ENCODE data around the gene FSHR. TPM values are rescaled to one million over a fixed set of nuclear protein-coding genes. Genes with fewer than 3 reads are reported as not detected.

The FSHR gene
- total RNA-seq, 4 donors from 2014 or later, result not detected

- WGBS, result 37% methylated on average over 1 of the region's 1 CpG
- Histone ChIP-seq H3K36me3 (no peaks in the 10 kb centered on the region), H3K27ac (no peak overlapping the region), H3K4me3 (no peak overlapping the region), H3K4me1 (no peaks in the 10 kb centered on the region), H3K9me3 (no peaks in the 10 kb centered on the region), H3K27me3 (no peaks in the 10 kb centered on the region)
- no peak for TF ChIP-seq POLR2A (IDR thresholded peaks at IDR 0.05)
- TF ChIP-seq EP300 (IDR thresholded peaks at IDR 0.05), result no peak
- TF ChIP-seq, protein P1, sequence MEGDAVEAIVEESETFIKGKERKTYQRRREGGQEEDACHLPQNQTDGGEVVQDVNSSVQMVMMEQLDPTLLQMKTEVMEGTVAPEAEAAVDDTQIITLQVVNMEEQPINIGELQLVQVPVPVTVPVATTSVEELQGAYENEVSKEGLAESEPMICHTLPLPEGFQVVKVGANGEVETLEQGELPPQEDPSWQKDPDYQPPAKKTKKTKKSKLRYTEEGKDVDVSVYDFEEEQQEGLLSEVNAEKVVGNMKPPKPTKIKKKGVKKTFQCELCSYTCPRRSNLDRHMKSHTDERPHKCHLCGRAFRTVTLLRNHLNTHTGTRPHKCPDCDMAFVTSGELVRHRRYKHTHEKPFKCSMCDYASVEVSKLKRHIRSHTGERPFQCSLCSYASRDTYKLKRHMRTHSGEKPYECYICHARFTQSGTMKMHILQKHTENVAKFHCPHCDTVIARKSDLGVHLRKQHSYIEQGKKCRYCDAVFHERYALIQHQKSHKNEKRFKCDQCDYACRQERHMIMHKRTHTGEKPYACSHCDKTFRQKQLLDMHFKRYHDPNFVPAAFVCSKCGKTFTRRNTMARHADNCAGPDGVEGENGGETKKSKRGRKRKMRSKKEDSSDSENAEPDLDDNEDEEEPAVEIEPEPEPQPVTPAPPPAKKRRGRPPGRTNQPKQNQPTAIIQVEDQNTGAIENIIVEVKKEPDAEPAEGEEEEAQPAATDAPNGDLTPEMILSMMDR (IDR thresholded peaks at IDR 0.05), result no peak
- TF ChIP-seq POLR2AphosphoS5 (IDR thresholded peaks at IDR 0.05), result no peak
- DNase-seq (ENCODE audit: low spot score in 2 of 2), result no peak
These were observed 239.7 kb downstream of the FSHR start for GRCh38 chr2:48914477-48915089.
